NAMALWA (cell line): ENCODE data around the gene BCL2L15.

Source experiments
- DNase-seq: peaks from one replicate; pipeline ENCODE4 v3.0.0-alpha.2; 2015; ENCODE audit warnings: low spot score

The BCL2L15 gene

DNA sequence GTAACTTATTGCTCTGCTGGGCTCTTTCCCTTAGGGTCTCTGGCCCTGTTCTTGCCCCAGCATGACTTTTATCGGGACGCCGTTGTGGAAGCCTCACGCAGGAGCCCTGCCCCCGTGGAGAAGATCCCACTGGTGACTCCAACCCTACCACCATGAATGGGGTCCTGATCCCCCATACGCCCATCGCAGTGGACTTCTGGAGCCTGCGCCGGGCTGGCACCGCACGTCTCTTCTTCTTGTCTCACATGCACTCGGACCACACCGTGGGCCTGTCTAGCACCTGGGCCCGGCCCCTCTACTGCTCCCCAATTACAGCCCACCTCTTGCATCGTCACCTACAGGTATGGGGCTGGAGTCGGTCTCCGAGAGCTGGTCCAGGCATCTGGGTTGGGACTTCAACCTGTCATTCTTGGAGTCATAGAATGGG, 18.1 kb upstream of the BCL2L15 start:
- peak; percentile 59 for DNase-seq

- DNase-seq = peak; percentile 100
Observed at GRCh38 chr1:113904674-113905434, 17.5 kb upstream of the BCL2L15 start, which contains the start of the genes AP4B1 and DCLRE1B. AP4B1 (minus strand) TSS chr1:113904799; CDS start chr1:113904717, 82 bp downstream. DCLRE1B (plus strand) TSS chr1:113905326; CDS start chr1:113905587, 261 bp downstream.

GRCh38 chr1:113904293-113904673, 16.9 kb upstream of the BCL2L15 start:
- no peak for DNase-seq

DNA sequence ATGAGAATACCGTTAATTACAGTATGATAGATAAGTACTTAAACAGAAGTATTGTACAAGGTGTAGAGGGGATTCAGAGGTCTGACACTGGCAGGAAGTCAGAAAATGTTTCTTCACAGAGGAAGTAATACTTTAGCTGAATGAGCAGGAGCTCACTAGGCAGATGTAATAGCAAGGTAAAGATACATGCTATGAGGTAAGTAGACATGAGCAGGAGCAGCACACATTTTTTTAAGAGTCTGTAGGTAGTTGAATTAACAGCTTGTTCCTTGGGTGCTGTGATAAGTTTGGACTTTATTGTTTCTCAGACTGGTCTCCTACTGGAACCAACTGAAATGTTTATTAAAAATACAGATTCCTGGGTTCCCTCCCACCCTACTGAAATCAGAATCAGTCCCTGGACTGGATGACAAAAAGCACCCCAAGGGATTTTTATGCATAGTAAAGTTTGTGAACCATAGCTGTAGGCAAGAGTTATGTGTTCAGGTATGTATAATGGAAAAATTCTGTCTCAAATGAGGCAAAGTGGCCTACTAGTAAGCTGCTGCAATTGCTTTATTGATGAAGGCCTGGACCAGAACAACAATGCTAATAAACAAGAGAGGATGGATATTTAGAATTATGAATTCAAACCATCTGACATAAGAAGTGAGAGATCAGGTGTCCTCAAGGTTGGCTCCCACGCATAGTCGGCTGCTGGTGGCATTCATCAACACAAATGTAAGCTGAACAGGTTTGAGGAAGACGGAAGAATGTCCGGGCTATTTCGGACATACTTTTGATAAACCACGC, 16.3 kb upstream of the BCL2L15 start:
- peak; percentile 39 for DNase-seq

DNA sequence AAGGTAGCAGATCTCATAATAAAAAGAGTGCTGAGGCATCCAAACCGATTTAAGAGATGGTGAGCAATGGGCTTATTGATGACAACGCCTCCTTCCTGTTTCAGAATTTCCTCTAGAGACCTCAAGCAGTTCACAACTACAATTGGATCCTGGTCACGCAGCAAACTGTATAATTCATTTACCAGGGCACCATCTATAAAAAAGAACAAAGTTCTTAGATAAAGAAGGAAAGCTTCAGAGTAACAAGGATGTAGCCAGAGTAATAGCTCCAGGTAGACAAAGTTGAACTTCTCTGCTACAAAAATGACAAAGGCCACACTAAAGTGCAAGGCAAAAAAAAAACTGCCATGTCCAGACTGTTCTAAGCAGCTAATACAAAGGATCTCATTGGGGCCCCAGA, 13.8 kb upstream of the BCL2L15 start:
- no peak for DNase-seq

GRCh38 chr1:113899111-113899510, 11.7 kb upstream of the BCL2L15 start:
- no peak for DNase-seq

DNA sequence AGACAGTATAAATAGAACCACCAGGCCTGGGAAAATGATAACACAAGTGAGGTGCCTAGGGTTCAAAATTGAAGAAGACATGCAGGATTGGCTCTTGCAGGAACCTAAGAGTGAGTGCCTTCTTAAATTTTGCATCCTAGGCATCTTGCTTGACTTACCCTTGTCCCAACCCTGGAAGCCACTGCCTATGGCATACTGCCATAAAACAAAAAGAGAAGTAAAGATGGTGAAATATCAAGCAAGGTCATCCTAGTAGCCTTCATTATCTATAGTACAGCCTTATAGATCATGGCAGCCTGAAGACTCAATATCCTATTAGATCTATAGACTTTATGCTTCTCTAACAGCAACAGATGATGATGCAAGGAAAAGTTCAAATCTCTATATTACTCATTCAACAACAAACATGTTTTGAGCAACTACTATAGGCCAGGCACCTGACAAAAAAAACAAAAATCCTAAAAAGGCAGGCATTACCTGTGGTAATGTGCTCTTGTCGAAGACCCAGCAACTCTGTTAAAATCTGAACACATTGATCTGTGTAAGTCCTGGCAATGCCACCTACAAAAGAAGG, 10.9 kb upstream of the BCL2L15 start:
- DNase-seq = no peak

DNA sequence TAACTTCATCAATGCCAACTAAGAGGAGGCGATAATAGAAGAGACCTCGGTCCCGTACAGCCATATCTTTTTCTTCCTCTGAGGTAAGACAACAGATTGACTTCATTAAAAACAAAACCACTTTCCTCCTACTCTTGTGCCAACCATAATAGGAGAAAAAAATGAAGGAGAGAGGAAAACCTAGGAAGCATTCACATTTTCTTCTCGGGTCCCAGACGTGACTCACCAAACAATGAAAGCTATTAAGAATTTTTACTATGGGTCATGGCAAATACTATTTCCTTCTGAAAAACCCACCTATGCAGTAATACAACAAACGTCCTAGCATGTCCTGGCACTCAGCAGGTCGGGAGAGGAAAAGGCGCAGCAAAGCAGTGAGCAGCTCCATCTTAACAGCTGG, 8.6 kb upstream of the BCL2L15 start:
- DNase-seq = no peak

DNA sequence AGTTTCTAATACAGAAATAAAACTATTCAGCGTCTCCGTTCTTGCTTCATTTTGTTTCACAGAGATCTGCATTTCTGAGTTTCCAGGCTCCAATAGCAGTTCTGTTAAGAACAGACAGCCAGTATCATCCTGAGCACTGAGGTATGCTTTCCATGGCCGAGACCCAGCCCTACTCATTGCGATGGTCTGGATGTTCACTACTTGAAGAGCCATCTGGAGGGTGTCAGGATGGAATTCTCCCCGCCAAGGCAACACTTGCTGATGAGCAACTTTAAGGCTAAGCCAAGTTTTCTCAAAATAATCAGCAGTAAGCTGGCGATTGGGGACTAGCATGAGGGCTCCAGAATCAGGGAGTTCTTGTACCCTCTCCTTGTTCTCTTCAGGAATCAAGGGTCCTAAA, 7.7 kb upstream of the BCL2L15 start:
- no peak for DNase-seq

DNA sequence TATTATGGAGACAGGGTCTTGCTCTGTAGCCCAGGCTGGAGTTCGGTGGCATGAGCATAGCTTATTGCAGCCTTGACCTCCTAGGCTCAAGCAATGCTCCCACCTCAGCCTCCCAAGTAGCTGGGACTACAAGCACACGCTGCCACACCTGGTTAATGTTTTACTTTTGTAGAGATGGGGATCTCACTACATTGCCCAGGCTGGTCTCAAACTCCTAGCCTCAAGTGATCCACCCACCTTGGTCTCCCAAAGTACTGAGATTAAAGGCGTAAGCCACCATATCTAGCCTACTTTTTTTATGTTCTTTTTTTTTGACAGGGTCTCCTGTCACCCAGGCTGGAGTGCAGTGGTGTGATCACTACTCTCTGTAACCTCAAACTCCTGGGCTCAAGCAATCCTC, 5.9 kb upstream of the BCL2L15 start:
- no peak for DNase-seq

GRCh38 chr1:113891631-113892220, 4.3 kb upstream of the BCL2L15 start:
- no peak for DNase-seq

- no peak for DNase-seq
Observed at GRCh38 chr1:113890816-113891215, 3.4 kb upstream of the BCL2L15 start.

GRCh38 chr1:113886417-113887401, 672 bp downstream of the BCL2L15 start:
- DNase-seq = no peak

DNA sequence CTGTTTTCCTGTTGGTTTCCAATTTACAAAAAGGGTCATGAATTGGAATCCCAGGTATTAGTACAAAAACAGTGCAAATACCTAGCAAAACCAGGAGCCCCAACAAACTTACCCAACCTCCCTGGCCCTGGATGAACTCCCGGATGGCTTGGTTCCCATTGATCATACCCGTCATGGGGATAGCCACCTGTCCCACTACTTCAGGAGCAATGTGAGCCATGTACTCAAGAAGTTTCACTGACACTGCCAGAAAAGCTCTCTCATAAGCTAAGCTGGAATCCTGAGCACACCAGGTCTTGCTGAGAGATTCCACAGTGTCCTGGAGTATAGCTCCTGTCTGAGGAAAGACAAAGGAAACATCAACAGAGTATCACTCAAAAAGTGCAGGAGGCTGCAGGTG, 5.7 kb downstream of the BCL2L15 start:
- no peak for DNase-seq

- DNase-seq = no peak
Observed at GRCh38 chr1:113879739-113880038, 7.7 kb downstream of the BCL2L15 start.

- no peak for DNase-seq
Observed at GRCh38 chr1:113876176-113876575, 11.2 kb downstream of the BCL2L15 start.

DNA sequence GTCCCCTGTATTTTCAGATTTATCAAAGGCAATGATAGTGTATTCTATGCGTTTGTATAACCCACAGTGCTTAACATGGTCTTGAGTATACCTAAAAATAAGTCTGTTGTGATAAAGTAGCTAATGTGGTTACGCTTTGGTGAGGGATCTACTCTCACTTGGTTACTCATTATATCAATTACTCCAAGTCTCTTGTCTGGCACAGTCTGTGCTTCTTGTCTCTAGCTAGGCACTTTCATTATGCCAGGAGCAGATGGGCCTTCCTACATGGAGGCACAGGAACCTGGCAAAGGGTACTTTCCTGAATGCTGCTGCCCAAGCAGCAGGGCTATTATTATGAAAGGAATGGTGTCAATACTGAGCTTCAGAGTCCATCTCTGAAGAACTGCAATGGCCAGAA, 11.7 kb downstream of the BCL2L15 start:
- no peak for DNase-seq

- peak; percentile 59 for DNase-seq
Observed at GRCh38 chr1:113874012-113874879, 13.1 kb downstream of the BCL2L15 start.

GRCh38 chr1:113872219-113872935, 15.0 kb downstream of the BCL2L15 start:
- DNase-seq = peak; percentile 50

DNA sequence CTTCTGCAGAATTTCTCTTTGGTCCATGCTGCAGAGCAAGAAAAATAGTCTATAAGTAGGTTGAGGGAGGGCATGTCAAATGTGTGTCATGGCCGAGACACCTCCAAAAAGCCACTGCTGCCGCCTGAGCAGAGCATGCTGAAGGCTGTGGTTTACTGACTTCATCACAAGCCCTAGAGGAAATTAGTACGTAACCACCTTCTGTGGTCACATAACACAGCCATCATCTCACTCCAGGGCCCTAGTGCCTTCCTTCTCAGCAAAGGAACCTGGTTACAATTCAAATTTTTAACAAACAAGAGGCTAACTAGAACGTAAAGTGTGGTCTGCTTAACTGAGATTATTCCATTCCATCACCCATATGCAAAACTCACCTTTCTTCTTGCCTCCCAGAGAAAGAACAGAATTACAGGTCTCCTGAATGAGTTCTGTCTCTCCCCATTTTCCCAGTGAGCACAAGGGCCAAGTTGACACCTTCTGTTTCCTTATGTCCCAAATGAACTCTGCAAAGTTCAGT, 15.7 kb downstream of the BCL2L15 start, which contains the start of gene PTPN22:
Gene PTPN22 (minus strand): TSS at position 116 of the 517 bp plus-strand sequence.
- peak; percentile 93 for DNase-seq
